ENCODE measurements around the gene CCDC93.
"Not testable (repeated sequence)": the region's sequence is repeated elsewhere in the genome, so short reads cannot be mapped to it uniquely, and the experiment has no call there.

CCDC93 gene

GRCh38 chr2:118046634-118047210 is 32.9 kb upstream of the CCDC93 start:
- DNase-seq (ENCODE audit: low read depth in 2 of 2): no peak

- DNase-seq (ENCODE audit: low read depth in 2 of 2): no peak
Observed at GRCh38 chr2:118045286-118045685, 31.4 kb upstream of the CCDC93 start.

- DNase-seq (ENCODE audit: low read depth in 2 of 2): no peak
Observed at GRCh38 chr2:118044854-118045253, 31.0 kb upstream of the CCDC93 start.

GRCh38 chr2:118044103-118044716 is 30.3 kb upstream of the CCDC93 start:
- no peak for DNase-seq (ENCODE audit: low read depth in 2 of 2)

- DNase-seq (ENCODE audit: low read depth in 2 of 2): no peak
Observed at GRCh38 chr2:118040891-118041290, 27.0 kb upstream of the CCDC93 start.

GRCh38 chr2:118032169-118033013 is 18.5 kb upstream of the CCDC93 start:
- no peak for DNase-seq (ENCODE audit: low read depth in 2 of 2)

GRCh38 chr2:118031566-118031965 is 17.7 kb upstream of the CCDC93 start:
- no peak for DNase-seq (ENCODE audit: low read depth in 2 of 2)

GRCh38 chr2:118029025-118029424 is 15.2 kb upstream of the CCDC93 start:
- DNase-seq (ENCODE audit: low read depth in 2 of 2): no peak

GRCh38 chr2:118021356-118021755 is 7.5 kb upstream of the CCDC93 start:
- DNase-seq (ENCODE audit: low read depth in 2 of 2): no peak

GRCh38 chr2:118019821-118020220 is 6.0 kb upstream of the CCDC93 start:
- no peak for DNase-seq (ENCODE audit: low read depth in 2 of 2)

GRCh38 chr2:118016911-118017310 is 3.0 kb upstream of the CCDC93 start:
- no peak for DNase-seq (ENCODE audit: low read depth in 2 of 2)

GRCh38 chr2:118015761-118016160 is 1.9 kb upstream of the CCDC93 start:
- not testable (repeated sequence) for DNase-seq (ENCODE audit: low read depth in 2 of 2)

GRCh38 chr2:118014492-118014824 is 588 bp upstream of the CCDC93 start:
- no peak for DNase-seq (ENCODE audit: low read depth in 2 of 2)

- DNase-seq (ENCODE audit: low read depth in 2 of 2): no peak
Observed at GRCh38 chr2:118013221-118013723, 598 bp downstream of the CCDC93 start.

- DNase-seq (ENCODE audit: low read depth in 2 of 2): no peak
Observed at GRCh38 chr2:118012778-118013177, 1.1 kb downstream of the CCDC93 start.

GRCh38 chr2:118010473-118010872 is 3.4 kb downstream of the CCDC93 start:
- no peak for DNase-seq (ENCODE audit: low read depth in 2 of 2)

GRCh38 chr2:118006861-118007260 is 7.0 kb downstream of the CCDC93 start:
- no peak for DNase-seq (ENCODE audit: low read depth in 2 of 2)

- DNase-seq (ENCODE audit: low read depth in 2 of 2): no peak
Observed at GRCh38 chr2:118006326-118006725, 7.5 kb downstream of the CCDC93 start.

- no peak for DNase-seq (ENCODE audit: low read depth in 2 of 2)
Observed at GRCh38 chr2:118003396-118003824, 10.5 kb downstream of the CCDC93 start.

GRCh38 chr2:118000041-118000440 is 13.8 kb downstream of the CCDC93 start:
- DNase-seq (ENCODE audit: low read depth in 2 of 2): no peak

- no peak for DNase-seq (ENCODE audit: low read depth in 2 of 2)
Observed at GRCh38 chr2:117997872-117998454, 15.9 kb downstream of the CCDC93 start.

GRCh38 chr2:117996525-117996924 is 17.3 kb downstream of the CCDC93 start:
- DNase-seq (ENCODE audit: low read depth in 2 of 2): no peak
